DOHH2 (cell line): ENCODE data around the gene CCNE1.

Experiments used
- CTCF ChIP-seq: fragments of 200-600 bp; sonication (generic); IDR thresholded peaks from one replicate; pipeline ENCODE4 v1.5.1; 2014; ENCODE audit warnings: antibody characterized with exemption, mild to moderate bottlenecking, low read depth, low read length; ENCODE audit not compliant: poor library complexity, severe bottlenecking
- EZH2phosphoT487 ChIP-seq: fragments of 200-600 bp; sonication (generic); IDR thresholded peaks from 2 replicates; pipeline ENCODE4 v1.6.1; 2017; ENCODE audit warnings: borderline replicate concordance, mild to moderate bottlenecking, antibody characterized with exemption, low read length, moderate library complexity, mixed read lengths

GRCh38 chr19:29833614-29834261, 21.9 kb downstream of the CCNE1 start:
- no peak for TF ChIP-seq CTCF
- TF ChIP-seq EZH2phosphoT487, result no peak
